HCEC 1CT (cell line): ENCODE data around the gene RP2.

Experiments used
- DNase-seq: peaks from one replicate; pipeline ENCODE4 v3.0.0-alpha.2; 2017

The RP2 gene

GRCh38 chrX:46927718-46928117 is 90.9 kb downstream of the RP2 start:
- no peak for DNase-seq

GRCh38 chrX:46929439-46930261 is 92.8 kb downstream of the RP2 start:
- peak; percentile 33 for DNase-seq
